Bronchial epithelial cell (primary cell): ENCODE measurements around the gene SERPINE1. TPM values are rescaled to one million over a fixed set of nuclear protein-coding genes. Genes with fewer than 3 reads are reported as not detected.
A peak's percentile ranks its signal among the peaks of the same experiment; 100 is the strongest.

Source experiments
- DNase-seq: peaks from one replicate; pipeline ENCODE4 v3.0.0-alpha.2; 2010; ENCODE audit warnings: low read depth
- FAIRE-seq: peaks from 2 replicates; lab custom pipeline; 2011; peaks lifted over from hg19 to GRCh38; lab: Jason Lieb, UNC
- H3K27me3 ChIP-seq: 2 replicates; pipeline ENCODE4 v1.5.1; 2011; ENCODE audit warnings: low read length; ENCODE audit not compliant: control insufficient read depth, insufficient read depth
- H3K36me3 ChIP-seq: 2 replicates; pipeline ENCODE4 v1.5.1; 2011; ENCODE audit warnings: low read length; ENCODE audit not compliant: control insufficient read depth, insufficient read depth
- H3K4me3 ChIP-seq: 2 replicates; pipeline ENCODE4 v1.5.1; 2011; ENCODE audit warnings: mild to moderate bottlenecking, low read depth, low read length, control low read depth
- total RNA-seq: library from RNA; depleted of rRNA; stranded (reverse); fragments of >200 nt; gene quantifications from 2 replicates; pipeline ENCODE4 v1.2.1, GENCODE V29; 2014
- TF ChIP-seq, protein P1 (sequence below): IDR thresholded peaks from 2 replicates; pipeline ENCODE4 v1.5.1; 2011; ENCODE audit warnings: mild to moderate bottlenecking, moderate library complexity, low read length, control low read depth, inconsistent platforms; ENCODE audit not compliant: insufficient read depth, severe bottlenecking

Gene SERPINE1
- total RNA-seq, 1 donor from 2014 or later = 54.2 TPM

DNA sequence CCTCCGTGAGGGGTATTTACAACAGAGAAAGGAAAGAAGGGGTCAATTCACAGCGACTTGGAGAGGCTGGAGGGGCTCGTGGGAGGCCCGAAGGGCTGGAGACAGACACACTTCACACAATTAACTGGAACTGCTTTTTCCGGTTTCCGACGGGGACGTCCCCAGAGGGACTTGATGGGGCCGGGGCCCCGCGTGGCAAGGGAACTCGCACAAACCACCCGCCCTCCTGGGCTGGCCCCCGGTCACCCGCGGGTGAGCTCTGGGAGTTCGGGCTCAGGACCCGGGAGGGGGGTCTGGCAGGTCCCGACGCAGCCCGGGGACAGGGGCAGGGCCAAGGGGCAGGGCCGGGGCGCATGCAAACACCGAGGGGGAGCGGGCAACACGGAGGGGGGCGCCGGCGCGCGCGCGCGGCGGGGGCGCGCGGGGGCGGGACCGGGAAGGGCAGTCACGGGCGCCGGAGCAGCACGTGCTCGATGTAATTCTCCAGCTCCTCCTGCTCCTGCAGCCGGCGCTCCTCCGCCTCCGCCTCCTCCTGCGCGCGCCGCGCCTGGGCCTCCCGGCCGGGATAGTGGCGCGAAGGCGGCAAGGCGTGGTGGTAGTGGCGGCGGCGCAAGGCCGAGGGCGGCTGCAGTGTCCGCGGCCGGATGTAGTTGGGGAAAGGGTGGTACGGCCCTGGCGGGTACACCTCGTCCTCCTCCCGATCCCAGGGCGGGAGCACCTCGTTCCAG lies 35.8 kb downstream of the SERPINE1 start:
- TF ChIP-seq, protein P1, sequence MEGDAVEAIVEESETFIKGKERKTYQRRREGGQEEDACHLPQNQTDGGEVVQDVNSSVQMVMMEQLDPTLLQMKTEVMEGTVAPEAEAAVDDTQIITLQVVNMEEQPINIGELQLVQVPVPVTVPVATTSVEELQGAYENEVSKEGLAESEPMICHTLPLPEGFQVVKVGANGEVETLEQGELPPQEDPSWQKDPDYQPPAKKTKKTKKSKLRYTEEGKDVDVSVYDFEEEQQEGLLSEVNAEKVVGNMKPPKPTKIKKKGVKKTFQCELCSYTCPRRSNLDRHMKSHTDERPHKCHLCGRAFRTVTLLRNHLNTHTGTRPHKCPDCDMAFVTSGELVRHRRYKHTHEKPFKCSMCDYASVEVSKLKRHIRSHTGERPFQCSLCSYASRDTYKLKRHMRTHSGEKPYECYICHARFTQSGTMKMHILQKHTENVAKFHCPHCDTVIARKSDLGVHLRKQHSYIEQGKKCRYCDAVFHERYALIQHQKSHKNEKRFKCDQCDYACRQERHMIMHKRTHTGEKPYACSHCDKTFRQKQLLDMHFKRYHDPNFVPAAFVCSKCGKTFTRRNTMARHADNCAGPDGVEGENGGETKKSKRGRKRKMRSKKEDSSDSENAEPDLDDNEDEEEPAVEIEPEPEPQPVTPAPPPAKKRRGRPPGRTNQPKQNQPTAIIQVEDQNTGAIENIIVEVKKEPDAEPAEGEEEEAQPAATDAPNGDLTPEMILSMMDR = no peak
- peak overlapping the region; percentile 32 for H3K4me3 ChIP-seq
- peaks cover 18% of the 10 kb centered on the region for H3K36me3 ChIP-seq
- H3K27me3 ChIP-seq = peaks cover 13% of the 10 kb centered on the region
- DNase-seq (no peak), FAIRE-seq (no peak)

DNA sequence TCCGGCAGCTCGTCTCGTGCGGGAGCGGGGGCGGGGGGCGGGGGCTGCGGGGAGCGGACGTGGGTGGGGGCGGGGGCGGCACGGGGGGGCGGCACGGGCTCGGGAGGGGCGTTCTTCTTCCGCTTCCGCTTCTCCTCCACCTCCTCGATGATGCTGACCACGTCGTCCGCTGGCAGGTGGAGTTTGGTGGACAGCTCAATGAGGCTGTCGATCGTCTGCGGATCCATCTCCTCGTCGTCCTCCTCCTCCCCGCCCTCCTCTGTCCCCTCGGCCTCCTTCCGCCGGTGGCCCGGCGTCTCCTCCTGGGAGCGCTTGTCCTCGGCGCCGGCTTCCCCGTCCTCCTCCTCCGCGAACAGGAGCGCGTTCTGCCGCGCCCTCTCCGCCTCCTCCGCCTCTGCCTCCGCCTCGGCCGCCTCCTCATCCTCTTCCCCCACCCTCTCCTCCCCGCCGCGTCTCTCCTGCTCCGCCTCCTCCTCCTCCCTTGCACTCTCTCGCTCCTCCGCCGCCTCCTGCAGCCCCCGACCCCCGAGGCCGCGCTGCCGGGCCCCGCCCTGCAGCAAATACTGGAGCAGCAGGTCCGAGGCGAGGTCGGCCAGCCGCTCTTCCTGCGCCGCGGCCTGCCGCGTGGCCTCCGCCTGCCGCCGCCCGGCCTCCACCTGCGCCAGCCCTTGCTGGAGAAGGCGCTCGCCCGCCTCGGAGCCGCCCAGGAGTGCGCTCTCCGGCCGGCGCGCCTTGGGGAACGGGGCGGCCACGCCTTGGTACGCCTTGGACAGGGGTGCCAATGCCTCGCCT lies 36.6 kb downstream of the SERPINE1 start:
- TF ChIP-seq, protein P1 = no peak
- no peak for DNase-seq
- FAIRE-seq = no peak
- peaks cover 14% of the 10 kb centered on the region for H3K27me3 ChIP-seq
- peaks cover 14% of the 10 kb centered on the region for H3K36me3 ChIP-seq
- H3K4me3 ChIP-seq = peak overlapping the region; percentile 32

DNA sequence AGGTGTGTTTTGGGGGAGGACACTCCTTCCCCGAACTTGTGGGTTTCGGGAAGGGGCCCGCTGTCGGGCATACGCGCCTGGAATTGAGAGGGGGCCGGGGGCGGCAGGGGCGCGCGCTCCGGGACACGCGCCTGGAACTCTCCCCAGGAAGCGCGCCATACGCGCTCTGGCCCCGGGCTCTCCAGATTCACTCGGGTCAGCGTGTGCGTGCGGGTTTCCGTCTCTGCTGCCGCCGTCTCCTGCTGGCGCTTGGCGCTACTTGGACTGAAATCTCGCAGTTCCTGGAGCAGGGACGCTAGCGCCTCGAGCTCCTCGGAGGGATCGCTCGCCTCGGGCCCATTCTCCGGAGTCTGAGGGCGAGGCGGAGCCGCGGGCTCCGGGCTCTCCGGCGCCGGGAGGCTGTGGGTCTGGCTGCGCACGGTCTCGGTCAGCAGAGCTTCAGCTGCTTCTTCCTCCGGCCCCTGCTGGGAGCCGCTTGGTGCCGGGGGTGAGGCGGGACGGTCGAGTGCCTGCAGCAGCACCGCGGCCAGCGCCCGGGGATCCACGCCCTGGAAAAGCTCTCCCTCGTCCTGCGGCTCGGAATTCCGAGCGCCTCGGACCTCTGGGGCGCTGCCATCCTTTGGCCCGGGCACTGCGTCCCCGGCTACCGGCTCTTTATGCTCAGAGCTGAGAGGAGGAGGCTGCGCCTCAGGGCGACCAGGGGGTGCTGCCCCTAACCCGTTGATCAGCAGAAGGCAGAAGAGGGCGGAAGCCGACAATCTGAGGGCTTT lies 37.4 kb downstream of the SERPINE1 start:
- no peak for DNase-seq
- Histone ChIP-seq H3K36me3 (peaks cover 8% of the 10 kb centered on the region), H3K4me3 (peak overlapping the region; percentile 32), H3K27me3 (peaks cover 14% of the 10 kb centered on the region)
- TF ChIP-seq, protein P1 = no peak
- FAIRE-seq = no peak

DNA sequence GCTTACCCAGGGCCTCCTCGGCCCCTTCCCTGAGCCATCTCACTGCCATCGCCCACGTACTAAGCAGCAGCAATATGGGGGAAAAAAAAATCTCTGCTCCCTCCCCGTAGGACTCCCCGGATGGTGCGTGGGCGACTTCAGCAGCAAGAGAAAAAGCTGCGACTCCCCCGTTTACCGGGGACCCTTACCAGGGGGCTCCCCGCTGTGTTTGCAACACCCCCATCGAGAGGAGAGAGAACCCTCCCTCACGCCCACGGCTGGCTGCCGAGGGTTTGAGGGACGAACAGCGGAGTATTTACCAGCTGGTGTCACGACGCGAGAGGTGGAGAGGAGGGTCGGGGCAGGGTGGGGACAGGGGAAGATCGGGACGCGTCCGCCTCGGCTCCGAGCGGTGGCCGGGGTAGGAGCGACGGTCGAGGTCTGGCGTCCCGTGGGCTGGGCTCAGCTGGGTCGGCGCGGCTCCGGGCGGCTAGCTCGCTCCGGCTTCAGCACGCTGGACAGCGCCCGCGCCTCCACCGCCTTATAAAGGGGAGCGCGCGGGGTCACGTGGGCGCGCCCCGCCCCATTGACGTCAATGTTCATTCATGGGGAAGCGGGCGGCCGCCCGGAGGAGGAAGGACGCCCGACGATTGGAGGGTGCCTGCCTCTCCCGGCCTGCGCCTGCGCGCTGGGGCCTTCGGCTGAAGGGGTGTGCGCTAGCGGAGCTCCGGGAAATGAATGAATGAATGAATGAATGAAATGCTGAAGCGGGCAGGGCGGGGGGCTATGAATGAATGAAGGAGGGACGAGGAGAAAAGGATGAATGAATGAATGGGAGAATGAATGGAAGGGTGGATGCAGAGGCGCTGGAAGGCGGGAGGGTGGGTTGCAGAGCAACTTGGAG lies 38.4 kb downstream of the SERPINE1 start, which contains the start of gene VGF:
TSS of gene VGF (minus strand) at position 495 of the 883 bp plus-strand sequence. CDS start 726 bp downstream, outside the sequence.
- Histone ChIP-seq H3K4me3 (no peak within 1 kb of the TSS), H3K36me3 (peaks cover 1% of the 10 kb centered on the region), H3K27me3 (peaks cover 20% of the 10 kb centered on the region)
- FAIRE-seq (no peak), DNase-seq (peak; percentile 70)
- TF ChIP-seq, protein P1 = no peak
